Astrocyte (in vitro differentiated cells and primary cell): ENCODE measurements around the gene NBEA. TPM values are rescaled to one million over a fixed set of nuclear protein-coding genes. Genes with fewer than 3 reads are reported as not detected.

Experiments
- DNase-seq: peaks from one replicate; pipeline ENCODE4 v3.0.0-alpha.2; 2010; ENCODE audit warnings: low read depth
- FAIRE-seq: peaks from 2 replicates; lab custom pipeline; 2011; peaks lifted over from hg19 to GRCh38; lab: Jason Lieb, UNC
- H2AFZ ChIP-seq: 2 replicates; pipeline ENCODE4 v1.6.0; 2012; ENCODE audit warnings: low read depth, low read length, inconsistent platforms
- H3K27ac ChIP-seq: 2 replicates; pipeline ENCODE4 v1.5.1; 2011; ENCODE audit warnings: low read depth, low read length, inconsistent platforms
- H3K27me3 ChIP-seq: 2 replicates; pipeline ENCODE4 v1.6.0; 2011; ENCODE audit warnings: low read length, inconsistent platforms; ENCODE audit not compliant: insufficient read depth
- H3K36me3 ChIP-seq: 2 replicates; pipeline ENCODE4 v1.5.1; 2011; ENCODE audit warnings: low read length, inconsistent platforms; ENCODE audit not compliant: insufficient read depth
- H3K4me1 ChIP-seq: 2 replicates; pipeline ENCODE4 v1.5.1; 2011; ENCODE audit warnings: low read length, inconsistent platforms; ENCODE audit not compliant: insufficient read depth
- H3K4me2 ChIP-seq: 2 replicates; pipeline ENCODE4 v1.6.0; 2012; ENCODE audit warnings: low read length, inconsistent platforms
- H3K4me3 ChIP-seq: 2 replicates; pipeline ENCODE4 v1.5.1; 2011; ENCODE audit warnings: low read depth, mild to moderate bottlenecking, low read length, inconsistent platforms; ENCODE audit not compliant: insufficient read depth
- H3K79me2 ChIP-seq: 2 replicates; pipeline ENCODE4 v1.6.0; 2012; ENCODE audit warnings: mild to moderate bottlenecking, low read length, inconsistent platforms; ENCODE audit not compliant: insufficient read depth
- H3K9ac ChIP-seq: 2 replicates; pipeline ENCODE4 v1.6.0; 2012; ENCODE audit warnings: mild to moderate bottlenecking, low read length, inconsistent platforms
- H3K9me3 ChIP-seq: 2 replicates; pipeline ENCODE4 v1.5.1; 2012; ENCODE audit warnings: low read depth, mild to moderate bottlenecking, low read length, inconsistent platforms; ENCODE audit not compliant: insufficient read depth
- H4K20me1 ChIP-seq: 2 replicates; pipeline ENCODE4 v1.6.0; 2012; ENCODE audit warnings: low read length, inconsistent platforms; ENCODE audit not compliant: insufficient read depth
- H3K27ac Mint-ChIP-seq: one replicate; pipeline ENCODE4 v1.8.0; 2021; ENCODE audit warnings: mild to moderate bottlenecking, mixed read lengths; ENCODE audit not compliant: unreplicated experiment
- H3K27me3 Mint-ChIP-seq: one replicate; pipeline ENCODE4 v1.8.0; 2021; ENCODE audit warnings: low read depth, mixed read lengths; ENCODE audit not compliant: unreplicated experiment
- H3K36me3 Mint-ChIP-seq: one replicate; pipeline ENCODE4 v1.8.0; 2021; ENCODE audit warnings: low read depth, mixed read lengths; ENCODE audit not compliant: unreplicated experiment
- H3K4me1 Mint-ChIP-seq: one replicate; pipeline ENCODE4 v1.8.0; 2021; ENCODE audit warnings: low read depth, mixed read lengths; ENCODE audit not compliant: unreplicated experiment
- H3K4me3 Mint-ChIP-seq: one replicate; pipeline ENCODE4 v1.8.0; 2021; ENCODE audit warnings: mild to moderate bottlenecking, moderate library complexity, mixed read lengths; ENCODE audit not compliant: unreplicated experiment
- H3K9me3 Mint-ChIP-seq: one replicate; pipeline ENCODE4 v1.8.0; 2021; ENCODE audit warnings: mild to moderate bottlenecking, mixed read lengths; ENCODE audit not compliant: unreplicated experiment
- CTCF ChIP-seq: IDR thresholded peaks from 2 replicates; pipeline ENCODE4 v1.5.1; 2011; ENCODE audit warnings: low read depth, mild to moderate bottlenecking, inconsistent platforms, low read length, moderate library complexity; ENCODE audit not compliant: insufficient read depth
- EZH2 ChIP-seq: IDR thresholded peaks from 2 replicates; pipeline ENCODE4 v1.6.1; 2012; ENCODE audit warnings: mild to moderate bottlenecking, low read length, inconsistent platforms; ENCODE audit not compliant: insufficient read depth
- total RNA-seq: library from RNA; stranded (reverse); gene quantifications from 2 replicates; pipeline ENCODE4 v1.2.1, GENCODE V29; 2021

Gene NBEA
- total RNA-seq, 1 donor from 2014 or later, result 7.8 TPM

DNA sequence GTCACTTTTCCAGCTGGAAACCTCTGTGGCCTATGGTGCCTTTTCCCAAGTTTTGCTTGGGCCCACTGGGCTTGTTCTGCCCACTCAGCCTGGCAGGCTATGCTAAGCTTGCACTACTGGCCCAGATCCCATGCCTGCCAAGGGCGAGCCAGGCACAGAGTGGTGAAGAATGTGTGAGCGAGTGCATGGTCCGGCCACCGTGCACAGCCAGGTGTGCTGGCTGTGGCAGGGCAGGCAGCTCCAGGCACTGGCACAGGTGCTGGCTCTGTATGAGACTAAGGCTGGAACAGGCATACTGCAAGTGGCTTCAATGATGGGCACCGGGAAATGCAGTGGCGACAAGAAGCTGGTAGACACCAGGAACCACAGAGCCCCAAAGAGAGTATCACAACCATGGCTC, 584.5 kb downstream of the NBEA start:
- DNase-seq, result no peak
- Histone ChIP-seq H3K9ac (no peak overlapping the region), H3K4me2 (no peak overlapping the region), H3K36me3 (no peaks in the 10 kb centered on the region), H3K27me3 (no peaks in the 10 kb centered on the region), H4K20me1 (no peaks in the 10 kb centered on the region), H3K79me2 (no peaks in the 10 kb centered on the region), H3K9me3 (no peaks in the 10 kb centered on the region), H2AFZ (no peak overlapping the region), H3K4me1 (no peaks in the 10 kb centered on the region), H3K4me3 (no peak overlapping the region), H3K27ac (no peak overlapping the region)
- H3K4me3 Mint-ChIP-seq, result no peak overlapping the region
- peaks cover 2% of the 10 kb centered on the region for H3K36me3 Mint-ChIP-seq
- no peaks in the 10 kb centered on the region for H3K27me3 Mint-ChIP-seq
- no peaks in the 10 kb centered on the region for H3K4me1 Mint-ChIP-seq
- TF ChIP-seq EZH2 (no peak), CTCF (no peak)
- no peak overlapping the region for H3K27ac Mint-ChIP-seq
- FAIRE-seq, result no peak
- no peaks in the 10 kb centered on the region for H3K9me3 Mint-ChIP-seq

- no peaks in the 10 kb centered on the region for H4K20me1 ChIP-seq
- FAIRE-seq (no peak), DNase-seq (no peak)
- Mint-ChIP-seq H3K27ac (no peak overlapping the region), H3K9me3 (no peaks in the 10 kb centered on the region), H3K36me3 (no peaks in the 10 kb centered on the region), H3K4me1 (no peaks in the 10 kb centered on the region), H3K27me3 (no peaks in the 10 kb centered on the region), H3K4me3 (no peak overlapping the region)
- no peaks in the 10 kb centered on the region for H3K9me3 ChIP-seq
- no peak overlapping the region for H2AFZ ChIP-seq
- no peak for TF ChIP-seq EZH2
- no peak for TF ChIP-seq CTCF
- no peaks in the 10 kb centered on the region for H3K27me3 ChIP-seq
- no peak overlapping the region for H3K4me3 ChIP-seq
- no peaks in the 10 kb centered on the region for H3K4me1 ChIP-seq
- no peak overlapping the region for H3K27ac ChIP-seq
- no peak overlapping the region for H3K4me2 ChIP-seq
- no peaks in the 10 kb centered on the region for H3K36me3 ChIP-seq
- H3K79me2 ChIP-seq, result no peaks in the 10 kb centered on the region
- H3K9ac ChIP-seq, result no peak overlapping the region
These were observed 585.4 kb downstream of the NBEA start for GRCh38 chr13:35527451-35527850.

DNA sequence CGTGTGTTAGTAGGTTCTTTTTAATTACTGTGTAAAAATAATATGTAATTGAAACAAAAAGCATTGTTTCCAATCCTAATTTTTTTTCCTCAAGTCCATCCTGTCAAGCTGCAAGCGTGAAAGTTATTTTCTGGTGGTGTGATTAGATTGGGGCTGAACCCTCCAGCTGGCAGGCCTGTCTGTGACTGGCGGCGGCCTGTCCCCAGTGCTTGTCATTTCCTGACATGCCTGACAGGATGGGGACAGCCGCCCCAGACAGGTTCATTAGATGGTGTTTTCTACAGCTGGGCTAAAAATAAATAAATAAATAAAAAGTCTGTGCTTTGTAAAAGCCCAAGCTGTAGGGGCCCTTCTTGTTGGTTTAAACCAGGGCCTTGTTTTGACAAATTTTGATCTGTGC, 588.1 kb downstream of the NBEA start:
- Histone ChIP-seq H3K9ac (no peak overlapping the region), H3K9me3 (no peaks in the 10 kb centered on the region), H3K79me2 (no peaks in the 10 kb centered on the region), H3K4me1 (no peaks in the 10 kb centered on the region), H3K27me3 (no peaks in the 10 kb centered on the region), H3K4me2 (no peak overlapping the region), H3K4me3 (no peak overlapping the region), H4K20me1 (no peaks in the 10 kb centered on the region), H2AFZ (no peak overlapping the region), H3K36me3 (no peaks in the 10 kb centered on the region), H3K27ac (no peak overlapping the region)
- H3K9me3 Mint-ChIP-seq, result no peaks in the 10 kb centered on the region
- no peaks in the 10 kb centered on the region for H3K36me3 Mint-ChIP-seq
- H3K4me3 Mint-ChIP-seq, result no peak overlapping the region
- no peaks in the 10 kb centered on the region for H3K4me1 Mint-ChIP-seq
- FAIRE-seq (no peak), DNase-seq (no peak)
- TF ChIP-seq EZH2 (no peak), CTCF (no peak)
- H3K27ac Mint-ChIP-seq, result no peak overlapping the region
- H3K27me3 Mint-ChIP-seq, result no peaks in the 10 kb centered on the region
